IPS DF 6.9 (cell line): ENCODE data around the gene SLC26A11.

ENCODE experiments used
- DNase-seq: peaks from one replicate; pipeline ENCODE4 v3.0.0-alpha.2; 2013; ENCODE audit warnings: low read depth, low spot score
- H3K27ac ChIP-seq: one replicate; pipeline ENCODE4 v1.5.1; 2013; ENCODE audit warnings: low read length, control low read depth
- H3K27me3 ChIP-seq: 2 replicates; pipeline ENCODE4 v1.6.1; 2013; ENCODE audit warnings: mild to moderate bottlenecking, low read length; ENCODE audit not compliant: control insufficient read depth, insufficient read depth
- H3K36me3 ChIP-seq: 2 replicates; pipeline ENCODE4 v1.6.1; 2013; ENCODE audit warnings: low read length; ENCODE audit not compliant: control insufficient read depth, insufficient read depth
- H3K4me1 ChIP-seq: 2 replicates; pipeline ENCODE4 v1.6.1; 2013; ENCODE audit warnings: low read length; ENCODE audit not compliant: control insufficient read depth, insufficient read depth
- H3K4me3 ChIP-seq: 2 replicates; pipeline ENCODE4 v1.5.1; 2013; ENCODE audit warnings: mild to moderate bottlenecking, low read length
- H3K9me3 ChIP-seq: 2 replicates; pipeline ENCODE4 v1.6.1; 2013; ENCODE audit warnings: low read length, inconsistent platforms; ENCODE audit not compliant: control insufficient read depth, insufficient read depth
- WGBS: extraction: QIAGEN DNeasy Blood & Tissue Kit; methylation state at CpG from one replicate; pipeline ENCODE4 v1.1.7; 2013; ENCODE audit warnings: mixed read lengths, missing lambda C conversion rate; ENCODE audit not compliant: insufficient read length, insufficient coverage; 5-methylcytosine and 5-hydroxymethylcytosine counted together

The SLC26A11 gene

DNA sequence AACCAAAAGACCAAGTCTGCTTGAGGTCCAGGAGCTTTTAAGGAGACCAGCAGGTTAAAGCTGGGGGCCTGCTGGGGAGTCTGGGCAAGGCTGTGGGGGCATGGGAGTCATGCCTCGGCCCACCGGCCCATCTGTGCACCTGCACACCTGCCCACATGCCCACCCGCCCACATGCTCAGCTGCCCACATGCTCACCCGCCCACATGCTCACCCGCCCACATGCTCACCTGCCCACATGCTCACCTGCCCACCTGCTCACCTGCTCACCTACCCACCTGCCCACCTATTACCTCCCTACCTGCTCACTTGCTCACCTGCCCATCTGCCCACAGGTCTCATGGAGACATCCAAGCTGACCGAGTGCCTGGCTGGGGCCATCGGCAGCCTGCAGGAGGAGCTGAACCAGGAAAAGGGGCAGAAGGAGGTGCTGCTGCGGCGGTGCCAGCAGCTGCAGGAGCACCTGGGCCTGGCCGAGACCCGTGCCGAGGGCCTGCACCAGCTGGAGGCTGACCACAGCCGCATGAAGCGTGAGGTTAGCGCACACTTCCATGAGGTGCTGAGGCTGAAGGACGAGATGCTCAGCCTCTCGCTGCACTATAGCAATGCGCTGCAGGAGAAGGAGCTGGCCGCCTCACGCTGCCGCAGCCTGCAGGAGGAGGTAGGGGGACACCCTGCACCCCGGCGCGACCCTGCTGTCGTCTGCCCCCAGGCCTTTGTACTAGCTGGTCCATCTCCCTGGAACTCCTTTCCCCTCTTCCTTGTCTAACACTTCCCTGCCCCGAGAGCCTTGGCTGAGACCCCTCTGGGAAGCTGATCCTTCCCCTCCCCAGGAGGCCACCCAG is 36.4 kb upstream of the SLC26A11 start:
- WGBS, result no CpG with 5 or more reads among the region's 26 CpGs
- Histone ChIP-seq H3K27ac (no peak overlapping the region), H3K9me3 (no peaks in the 10 kb centered on the region), H3K4me1 (no peaks in the 10 kb centered on the region; the same call in 1 of the 2 replicates), H3K36me3 (no peaks in the 10 kb centered on the region; the same call in 1 of the 2 replicates), H3K27me3 (no peaks in the 10 kb centered on the region), H3K4me3 (no peak overlapping the region)
- DNase-seq, result no peak

- H3K27ac ChIP-seq, result no peak overlapping the region
- DNase-seq, result no peak
- WGBS, result no CpG with 5 or more reads among the region's 10 CpGs
- no peaks in the 10 kb centered on the region for H3K9me3 ChIP-seq
- no peaks in the 10 kb centered on the region; the same call in 1 of the 2 replicates for H3K36me3 ChIP-seq
- H3K4me1 ChIP-seq, result no peaks in the 10 kb centered on the region; the same call in 1 of the 2 replicates
- H3K27me3 ChIP-seq, result no peaks in the 10 kb centered on the region
- H3K4me3 ChIP-seq, result no peak overlapping the region
Measured at GRCh38 chr17:80184423-80184714, 35.9 kb upstream of the SLC26A11 start.

DNA sequence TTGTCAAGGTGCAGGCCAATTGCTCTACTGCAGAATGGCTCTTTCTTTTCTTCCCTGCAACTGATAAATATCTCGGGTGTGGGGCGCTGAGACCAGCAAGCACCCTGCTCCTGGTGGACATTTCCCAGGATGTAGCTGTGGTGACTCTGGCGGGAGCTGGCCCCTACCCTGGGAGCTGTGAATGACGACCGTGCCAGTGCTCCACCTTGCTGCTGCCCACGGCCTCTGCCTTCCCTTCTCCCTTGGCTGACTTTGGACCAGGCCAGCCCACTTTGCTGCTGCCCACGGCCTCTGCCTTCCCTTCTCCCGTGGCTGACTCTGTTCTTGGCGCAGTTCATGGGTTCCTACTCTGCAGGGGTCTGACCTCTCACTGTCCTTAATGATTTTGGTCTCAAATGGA is 34.3 kb upstream of the SLC26A11 start:
- Histone ChIP-seq H3K4me3 (no peak overlapping the region), H3K4me1 (no peaks in the 10 kb centered on the region; the same call in 1 of the 2 replicates), H3K9me3 (no peaks in the 10 kb centered on the region), H3K27ac (no peak overlapping the region), H3K36me3 (no peaks in the 10 kb centered on the region; the same call in 1 of the 2 replicates), H3K27me3 (no peaks in the 10 kb centered on the region)
- WGBS, result no CpG with 5 or more reads among the region's 9 CpGs
- DNase-seq, result no peak

DNA sequence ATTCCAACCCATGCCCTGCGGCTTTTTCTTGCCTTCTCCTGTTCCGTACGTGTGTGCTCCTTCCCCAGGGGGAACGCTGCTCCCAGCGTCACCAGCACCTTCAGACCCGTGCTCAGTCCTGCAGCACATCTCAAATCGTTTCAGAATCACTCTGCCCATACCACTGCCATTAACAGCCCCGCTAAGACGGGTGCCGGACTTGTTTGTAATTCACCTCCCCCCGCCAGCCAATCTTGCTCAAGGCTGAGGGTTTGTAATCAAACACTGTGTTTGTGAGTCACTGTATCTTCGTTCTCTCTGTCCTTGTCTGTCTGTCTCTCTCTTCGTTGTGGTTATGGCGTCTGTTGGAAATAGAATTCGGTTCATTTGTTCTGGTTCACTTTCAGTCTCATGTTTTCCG is 33.1 kb upstream of the SLC26A11 start:
- no peaks in the 10 kb centered on the region for H3K9me3 ChIP-seq
- no peak overlapping the region for H3K27ac ChIP-seq
- no peak overlapping the region for H3K4me3 ChIP-seq
- H3K4me1 ChIP-seq, result no peaks in the 10 kb centered on the region; the same call in 1 of the 2 replicates
- no CpG with 5 or more reads among the region's 16 CpGs for WGBS
- no peaks in the 10 kb centered on the region for H3K27me3 ChIP-seq
- no peaks in the 10 kb centered on the region; the same call in 1 of the 2 replicates for H3K36me3 ChIP-seq
- no peak for DNase-seq

GRCh38 chr17:80187515-80187941 is 32.7 kb upstream of the SLC26A11 start:
- H3K36me3 ChIP-seq, result no peaks in the 10 kb centered on the region; the same call in 1 of the 2 replicates

DNA sequence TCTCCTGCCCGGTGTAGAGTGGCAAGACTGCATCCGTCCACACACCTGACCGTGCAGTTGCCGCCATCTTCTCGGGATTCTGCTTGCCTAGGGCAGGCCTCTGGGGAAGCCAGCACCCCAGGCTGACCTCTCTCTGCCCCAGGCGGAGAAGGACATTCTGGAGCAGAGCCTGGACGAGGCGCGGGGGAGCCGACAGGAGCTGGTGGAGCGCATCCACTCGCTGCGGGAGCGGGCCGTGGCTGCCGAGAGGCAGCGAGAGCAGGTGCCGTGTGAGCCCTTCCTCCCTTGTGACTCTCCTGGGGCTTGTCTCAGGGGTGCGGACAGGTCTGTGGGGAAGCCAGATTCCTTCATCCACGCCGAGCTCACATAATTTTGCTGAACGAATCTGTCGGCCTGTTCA is 30.6 kb upstream of the SLC26A11 start:
- no peaks in the 10 kb centered on the region for H3K36me3 ChIP-seq
- H3K27ac ChIP-seq, result no peak overlapping the region

More at GRCh38 chr17:80187515-80187941, 32.7 kb upstream of the SLC26A11 start:
- Histone ChIP-seq H3K27ac (no peak overlapping the region), H3K4me3 (no peak overlapping the region), H3K4me1 (no peaks in the 10 kb centered on the region; the same call in 1 of the 2 replicates), H3K9me3 (no peaks in the 10 kb centered on the region), H3K27me3 (no peaks in the 10 kb centered on the region)
- WGBS, result no CpG with 5 or more reads among the region's 18 CpGs
- DNase-seq, result no peak

DNA sequence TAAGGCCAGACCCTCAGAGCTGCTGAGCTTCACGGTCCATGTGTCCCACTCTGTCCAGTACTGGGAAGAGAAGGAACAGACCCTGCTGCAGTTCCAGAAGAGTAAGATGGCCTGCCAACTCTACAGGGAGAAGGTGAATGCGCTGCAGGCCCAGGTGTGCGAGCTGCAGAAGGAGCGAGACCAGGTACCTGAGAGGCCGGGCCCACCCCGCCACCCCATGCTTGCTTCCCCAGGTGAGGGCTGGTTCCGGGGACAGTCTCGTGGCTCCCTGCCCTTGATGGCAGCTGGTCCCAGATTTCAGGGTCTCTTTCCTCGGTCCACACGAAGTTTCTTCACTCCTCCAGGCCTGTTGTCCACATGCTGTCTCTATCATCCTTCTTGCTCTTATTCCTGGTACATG is 29.5 kb upstream of the SLC26A11 start:
- WGBS, result no CpG with 5 or more reads among the region's 10 CpGs
- Histone ChIP-seq H3K36me3 (no peaks in the 10 kb centered on the region), H3K4me1 (no peaks in the 10 kb centered on the region), H3K4me3 (no peak overlapping the region), H3K27me3 (no peaks in the 10 kb centered on the region), H3K9me3 (no peaks in the 10 kb centered on the region), H3K27ac (no peak overlapping the region)
- DNase-seq, result no peak

More for the DNA sequence above, 30.6 kb upstream of the SLC26A11 start:
- WGBS, result no CpG with 5 or more reads among the region's 23 CpGs
- H3K4me1 ChIP-seq, result no peaks in the 10 kb centered on the region
- no peak overlapping the region for H3K4me3 ChIP-seq
- H3K27me3 ChIP-seq, result no peaks in the 10 kb centered on the region
- no peak for DNase-seq
- no peaks in the 10 kb centered on the region for H3K9me3 ChIP-seq

GRCh38 chr17:80191192-80191591 is 29.0 kb upstream of the SLC26A11 start:
- DNase-seq, result peak; percentile 37
- no CpG with 5 or more reads among the region's 20 CpGs for WGBS
- H3K4me1 ChIP-seq, result no peaks in the 10 kb centered on the region
- H3K27me3 ChIP-seq, result no peaks in the 10 kb centered on the region
- no peaks in the 10 kb centered on the region for H3K9me3 ChIP-seq
- H3K36me3 ChIP-seq, result no peaks in the 10 kb centered on the region
- no peak overlapping the region for H3K4me3 ChIP-seq
- H3K27ac ChIP-seq, result no peak overlapping the region

DNA sequence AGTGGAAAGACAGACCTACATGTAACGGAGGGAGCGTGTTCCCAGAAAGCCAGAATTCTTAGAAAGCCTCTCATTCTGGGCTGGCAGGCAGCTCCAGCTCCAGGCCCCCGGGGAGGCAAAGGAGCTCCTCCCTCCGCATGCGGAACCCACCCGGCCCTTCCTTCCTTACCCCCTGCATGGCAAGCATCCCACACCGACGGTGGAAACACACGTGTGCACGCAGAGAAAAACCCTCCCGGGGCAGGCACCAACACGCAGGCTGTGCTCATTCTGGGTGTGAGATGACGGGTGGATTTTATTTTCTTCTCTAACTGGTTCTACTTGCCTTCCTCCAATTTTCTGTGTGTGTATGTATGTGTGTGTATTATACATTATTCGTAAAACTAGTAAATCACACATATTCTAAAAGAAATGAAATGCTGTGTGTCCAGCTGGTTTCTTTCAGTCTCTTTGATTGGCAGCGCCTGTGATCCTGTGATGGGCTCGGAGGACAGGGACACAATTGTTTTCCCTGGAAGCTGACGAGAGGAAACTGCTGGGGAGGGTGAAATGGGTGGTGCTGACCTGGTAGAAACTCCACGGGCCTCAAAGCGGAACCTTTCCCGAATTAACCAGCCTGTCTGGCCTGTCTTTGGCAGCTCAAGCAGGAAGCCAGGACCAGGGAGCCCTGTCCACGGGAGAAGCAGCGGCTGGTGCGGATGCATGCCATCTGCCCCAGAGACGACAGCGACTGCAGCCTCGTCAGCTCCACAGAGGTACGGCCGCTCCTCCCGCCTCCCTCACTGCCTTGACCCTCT is 28.2 kb upstream of the SLC26A11 start:
- H3K4me1 ChIP-seq, result no peaks in the 10 kb centered on the region
- no peak for DNase-seq
- no peaks in the 10 kb centered on the region for H3K9me3 ChIP-seq
- no peak overlapping the region for H3K4me3 ChIP-seq
- no peaks in the 10 kb centered on the region for H3K36me3 ChIP-seq
- no peak overlapping the region for H3K27ac ChIP-seq
- H3K27me3 ChIP-seq, result no peaks in the 10 kb centered on the region
- WGBS, result no CpG with 5 or more reads among the region's 29 CpGs

DNA sequence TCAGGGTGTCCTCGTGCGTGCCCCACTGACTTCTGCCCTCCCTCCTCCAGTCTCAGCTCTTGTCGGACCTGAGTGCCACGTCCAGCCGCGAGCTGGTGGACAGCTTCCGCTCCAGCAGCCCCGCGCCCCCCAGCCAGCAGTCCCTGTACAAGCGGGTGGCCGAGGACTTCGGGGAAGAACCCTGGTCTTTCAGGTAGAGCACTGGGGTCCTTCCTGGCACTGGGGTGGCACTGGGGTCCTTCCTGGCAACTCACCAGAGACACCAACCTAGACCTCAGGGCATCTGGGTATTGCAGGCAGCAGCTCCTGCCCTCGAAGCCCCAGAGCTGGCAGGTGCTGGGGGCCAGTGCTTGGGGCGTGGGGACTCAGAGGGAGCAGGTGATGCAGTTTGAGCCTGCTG is 25.1 kb upstream of the SLC26A11 start:
- H3K36me3 ChIP-seq, result no peaks in the 10 kb centered on the region
- H3K4me3 ChIP-seq, result no peak overlapping the region
- no peak overlapping the region for H3K27ac ChIP-seq
- H3K4me1 ChIP-seq, result no peaks in the 10 kb centered on the region
- H3K9me3 ChIP-seq, result no peaks in the 10 kb centered on the region
- WGBS, result no CpG with 5 or more reads among the region's 14 CpGs
- H3K27me3 ChIP-seq, result no peaks in the 10 kb centered on the region
- DNase-seq, result no peak
